GM21367 (cell line): ENCODE results near the gene SLN.

Experiments used
- ATAC-seq: cut with Tn5 transposase; IDR thresholded peaks from one replicate; pipeline ENCODE4 v1.9.1; 2021; ENCODE audit not compliant: unreplicated experiment

The SLN gene

GRCh38 chr11:107719557-107720302, 7.9 kb upstream of the SLN start:
- no peak for ATAC-seq

DNA sequence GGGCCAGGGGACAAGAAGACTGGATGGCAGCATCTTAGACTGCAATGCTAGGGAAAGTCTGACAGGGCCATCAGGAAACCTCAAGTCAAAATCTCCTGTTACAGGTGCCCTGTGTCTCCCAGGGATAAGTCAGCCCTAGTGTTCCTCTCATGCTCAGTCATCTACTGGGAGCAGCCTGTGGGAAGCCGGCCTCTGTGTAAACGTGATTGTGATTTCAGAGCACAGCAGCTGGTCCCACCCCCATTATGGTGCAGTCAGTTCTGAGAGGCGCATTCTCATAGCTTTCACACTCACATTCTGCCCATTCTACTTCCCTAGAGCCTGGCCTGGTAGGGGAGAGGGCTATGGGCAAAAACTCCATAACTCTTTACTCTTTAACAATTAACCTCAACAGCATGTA, 7.2 kb upstream of the SLN start:
- ATAC-seq: no peak

- ATAC-seq: no peak
Measured at GRCh38 chr11:107716884-107717532, 5.2 kb upstream of the SLN start.

DNA sequence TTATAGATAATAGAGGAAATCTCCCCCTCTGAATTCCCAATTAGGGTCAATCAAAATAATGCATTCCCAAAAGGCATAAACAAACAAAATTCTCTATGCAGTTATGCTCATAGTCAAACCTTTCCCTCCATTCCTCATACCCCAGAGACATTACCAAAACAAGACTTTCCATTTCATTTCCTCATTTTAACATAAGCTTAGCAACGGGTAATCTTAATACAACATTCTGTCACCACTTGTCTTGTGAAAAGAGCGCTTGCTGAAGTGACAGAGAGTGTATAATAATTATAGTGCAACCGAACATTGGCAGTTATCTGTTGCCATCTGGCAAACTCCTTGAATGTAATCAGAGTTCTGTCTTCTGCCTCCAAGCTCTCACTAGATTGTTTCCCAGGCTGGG, 1.2 kb upstream of the SLN start:
- no peak for ATAC-seq

- ATAC-seq: no peak
Measured at GRCh38 chr11:107710301-107710700, 1.6 kb downstream of the SLN start.

DNA sequence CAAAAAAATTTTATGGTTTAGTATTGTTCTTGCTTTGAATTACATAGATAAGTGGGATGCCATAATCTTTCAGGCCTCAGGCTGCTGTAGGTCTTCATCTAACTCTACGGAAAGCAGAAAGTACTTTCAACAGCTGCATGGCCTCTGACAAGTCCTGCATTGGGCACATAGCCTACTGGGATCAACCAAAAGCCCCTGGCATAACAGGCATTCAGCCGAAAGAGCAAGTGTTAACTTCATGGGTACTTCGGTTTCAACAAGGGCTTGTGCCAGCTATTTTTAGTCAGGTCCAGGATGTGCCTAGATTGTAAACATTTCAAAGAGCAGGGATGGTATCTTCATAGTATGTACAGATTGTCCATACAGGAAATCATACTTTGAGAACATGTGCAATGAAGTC, 3.1 kb downstream of the SLN start:
- ATAC-seq: no peak

DNA sequence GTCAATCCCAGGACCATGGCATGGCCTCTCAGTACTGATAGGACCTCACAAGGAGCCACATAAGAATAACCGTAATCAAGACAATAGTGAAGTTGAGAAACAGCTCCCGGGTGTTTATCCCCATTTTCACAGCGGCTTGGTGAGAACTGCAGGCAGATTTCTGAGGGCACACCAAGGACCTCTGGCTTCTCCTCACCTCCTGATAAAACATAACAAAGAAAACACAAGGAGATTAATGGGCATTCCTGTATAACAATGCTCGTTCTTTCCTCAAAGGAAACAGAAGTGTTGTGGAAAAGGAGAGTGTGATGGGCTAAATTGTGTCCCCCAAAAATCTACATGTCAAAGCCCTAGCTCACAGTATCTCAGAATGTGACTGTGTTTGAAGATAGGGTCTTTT, 4.0 kb downstream of the SLN start:
- no peak for ATAC-seq

DNA sequence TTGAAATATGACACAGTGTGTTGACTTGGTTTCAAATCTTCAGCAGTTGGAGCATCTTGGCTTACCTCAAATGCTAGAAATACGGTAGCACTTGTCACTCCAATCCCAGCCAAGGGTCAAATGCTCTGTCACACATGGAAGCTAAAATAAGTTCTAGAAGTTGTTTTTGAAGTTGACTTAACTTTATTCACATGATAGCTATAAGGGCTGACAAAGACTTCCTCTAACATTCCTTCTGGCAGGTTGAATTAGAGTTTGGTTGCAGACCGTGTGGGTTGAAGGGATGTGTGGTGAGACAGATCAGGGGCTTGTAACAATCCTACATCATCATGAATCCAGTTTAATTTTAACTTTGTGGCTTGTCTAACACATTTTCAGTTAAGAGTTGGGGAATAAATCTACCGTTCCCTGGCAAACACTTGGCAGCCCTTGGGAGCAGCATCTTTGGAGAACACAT, 4.6 kb downstream of the SLN start:
- ATAC-seq: no peak

- no peak for ATAC-seq
Measured at GRCh38 chr11:107706531-107706930, 5.3 kb downstream of the SLN start.

- ATAC-seq: no peak
Measured at GRCh38 chr11:107705027-107705426, 6.8 kb downstream of the SLN start.

DNA sequence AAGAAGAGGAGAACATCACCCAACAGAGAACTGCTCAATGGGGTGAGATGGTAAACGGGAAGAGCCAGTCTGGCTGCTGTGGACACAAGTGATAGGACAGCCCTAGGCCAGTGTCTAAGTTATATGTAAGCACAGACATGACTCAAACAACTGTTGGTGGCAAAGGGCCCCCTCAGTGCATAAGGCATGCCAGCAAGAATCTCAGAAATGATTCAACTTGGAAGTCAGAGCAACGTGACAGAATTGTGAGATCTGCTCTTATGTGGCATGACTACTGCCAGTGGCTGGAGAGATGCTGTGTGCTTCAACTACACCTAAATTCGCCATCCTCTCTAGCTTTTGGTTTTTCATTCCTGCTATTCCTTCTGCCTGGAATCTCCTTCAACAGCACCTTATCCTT, 7.4 kb downstream of the SLN start:
- ATAC-seq: no peak

DNA sequence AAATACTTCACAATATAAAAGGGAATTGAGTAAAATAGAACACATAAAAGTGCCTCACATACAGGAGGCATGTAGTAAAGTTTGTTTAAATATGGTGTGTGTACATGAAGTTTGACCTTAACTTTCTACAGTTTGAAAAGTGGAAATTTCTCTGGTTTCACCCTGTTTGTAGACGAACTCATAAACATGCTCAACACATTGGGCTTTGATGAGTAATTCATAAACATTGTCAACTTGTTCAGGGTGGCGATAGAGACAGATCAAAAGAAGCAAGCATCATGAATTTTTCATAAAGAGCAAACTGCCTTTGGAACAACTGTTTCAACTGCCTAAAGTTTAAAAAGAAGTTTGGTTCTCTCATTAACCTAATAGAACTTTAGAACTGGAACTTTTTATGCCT, 9.1 kb downstream of the SLN start:
- ATAC-seq: no peak

GRCh38 chr11:107702109-107702660, 9.7 kb downstream of the SLN start:
- no peak for ATAC-seq

DNA sequence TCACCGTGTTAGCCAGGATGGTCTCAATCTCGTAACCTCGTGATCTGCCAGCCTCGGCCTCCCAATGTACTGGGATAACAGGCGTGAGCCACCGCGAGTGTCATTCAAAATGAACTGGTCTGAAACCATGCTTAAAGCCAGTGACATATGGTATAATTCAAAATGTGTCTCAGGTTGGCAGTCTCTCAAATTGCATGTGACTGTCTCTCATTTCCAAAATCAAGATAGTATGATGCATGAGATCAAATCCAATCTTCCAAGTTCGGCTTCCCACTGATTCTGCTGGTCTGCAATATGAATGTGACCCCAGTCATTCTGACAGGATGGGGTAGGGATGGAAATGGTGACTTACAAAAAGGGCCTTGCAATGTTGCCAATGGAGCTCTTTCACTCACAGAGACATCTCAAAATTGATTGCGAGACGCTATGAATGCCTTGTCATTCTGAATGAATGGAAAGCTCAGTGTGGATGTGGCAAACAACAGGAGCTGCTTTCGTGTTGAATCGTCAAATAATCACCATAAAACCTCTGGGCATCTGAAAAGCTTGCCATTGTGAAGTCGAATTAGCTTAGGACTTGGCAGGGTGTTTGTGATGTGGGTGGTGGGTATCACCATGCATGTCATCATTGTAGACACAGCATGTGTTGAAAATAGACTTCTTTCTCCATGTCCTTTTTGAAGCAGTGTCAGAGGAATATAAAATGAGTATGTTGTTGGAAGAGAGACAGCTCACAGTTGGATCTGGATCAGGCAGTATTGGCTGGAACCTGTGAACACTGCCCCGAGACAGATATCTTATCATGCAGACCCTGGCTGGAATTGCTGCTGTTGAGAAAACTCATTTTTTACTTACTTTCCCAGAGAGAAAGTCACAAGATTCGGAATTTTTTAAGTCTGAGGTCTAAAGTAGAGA, 12.2 kb downstream of the SLN start:
- ATAC-seq: no peak

DNA sequence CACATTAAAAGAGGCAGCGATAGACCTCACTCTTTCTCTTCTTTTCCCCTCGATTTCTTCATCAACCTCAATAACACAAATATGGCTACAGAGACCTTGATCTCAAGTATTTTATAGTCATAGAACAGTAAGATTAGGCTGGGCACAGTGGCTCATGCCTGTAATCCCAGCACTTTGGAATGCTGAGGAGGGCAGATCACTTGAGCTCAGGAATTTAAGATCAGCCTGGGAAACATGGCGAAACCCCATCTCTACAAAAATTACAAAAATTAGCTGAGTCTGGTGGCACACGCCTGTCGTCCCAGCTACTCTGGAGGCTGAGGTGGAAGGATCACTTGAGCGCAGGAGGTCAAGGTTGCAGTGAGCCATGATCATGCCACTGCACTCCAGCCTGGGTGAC, 14.6 kb downstream of the SLN start:
- no peak for ATAC-seq

GRCh38 chr11:107696140-107696539, 15.7 kb downstream of the SLN start:
- no peak for ATAC-seq

DNA sequence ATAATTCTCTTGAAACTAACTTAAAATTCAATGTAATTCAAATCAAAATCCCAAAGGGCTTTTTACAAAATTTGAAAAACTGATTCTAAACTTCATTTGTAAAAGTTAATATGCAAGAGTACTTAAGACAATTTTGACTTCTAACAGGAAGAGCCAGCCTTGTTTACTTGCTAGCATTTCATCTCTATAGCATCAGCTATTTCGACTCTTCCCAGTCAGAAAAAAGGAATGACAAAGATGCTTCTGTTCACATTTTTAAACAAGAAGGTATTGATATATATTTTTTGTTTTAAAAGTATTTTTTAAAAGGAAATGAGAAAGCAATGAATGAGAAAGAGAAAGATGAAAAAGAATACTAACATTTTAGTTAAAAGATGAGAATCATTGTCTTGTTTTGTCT, 16.4 kb downstream of the SLN start:
- no peak for ATAC-seq

DNA sequence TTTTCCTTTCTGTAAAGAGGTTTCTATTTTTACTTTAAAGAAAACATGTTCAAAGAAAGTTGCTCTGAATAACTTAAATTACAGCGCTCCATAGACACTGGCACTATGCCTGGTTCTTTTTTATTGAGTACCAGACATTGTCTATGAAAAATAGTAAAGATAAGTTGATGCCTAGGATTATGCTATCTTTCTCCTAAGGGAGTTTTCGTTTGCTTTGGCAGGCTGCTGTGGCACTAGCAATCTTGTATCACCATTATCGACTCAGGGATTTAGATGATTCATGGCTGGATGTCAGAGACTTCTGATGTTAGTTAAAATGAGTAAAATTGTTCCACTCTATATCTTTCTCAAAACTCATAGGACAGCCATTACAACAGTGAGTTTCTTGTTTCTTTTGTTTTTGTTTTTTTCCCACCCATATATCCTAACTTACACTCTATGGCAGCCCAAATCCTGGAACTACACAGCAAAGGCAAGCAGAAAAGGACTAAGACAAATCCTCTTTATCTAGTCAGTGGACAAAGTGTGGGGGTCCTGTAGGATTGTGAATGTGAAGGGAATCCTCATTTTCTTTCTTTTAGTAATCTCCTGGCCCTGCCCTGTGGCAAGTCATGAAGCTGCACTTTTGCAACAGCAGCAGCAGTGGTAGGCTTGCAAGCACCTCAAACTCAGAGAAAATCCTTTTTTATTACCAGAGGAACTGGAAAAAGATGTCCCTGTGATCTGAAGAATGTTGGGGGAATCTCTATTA, 20.7 kb downstream of the SLN start:
- ATAC-seq: no peak

DNA sequence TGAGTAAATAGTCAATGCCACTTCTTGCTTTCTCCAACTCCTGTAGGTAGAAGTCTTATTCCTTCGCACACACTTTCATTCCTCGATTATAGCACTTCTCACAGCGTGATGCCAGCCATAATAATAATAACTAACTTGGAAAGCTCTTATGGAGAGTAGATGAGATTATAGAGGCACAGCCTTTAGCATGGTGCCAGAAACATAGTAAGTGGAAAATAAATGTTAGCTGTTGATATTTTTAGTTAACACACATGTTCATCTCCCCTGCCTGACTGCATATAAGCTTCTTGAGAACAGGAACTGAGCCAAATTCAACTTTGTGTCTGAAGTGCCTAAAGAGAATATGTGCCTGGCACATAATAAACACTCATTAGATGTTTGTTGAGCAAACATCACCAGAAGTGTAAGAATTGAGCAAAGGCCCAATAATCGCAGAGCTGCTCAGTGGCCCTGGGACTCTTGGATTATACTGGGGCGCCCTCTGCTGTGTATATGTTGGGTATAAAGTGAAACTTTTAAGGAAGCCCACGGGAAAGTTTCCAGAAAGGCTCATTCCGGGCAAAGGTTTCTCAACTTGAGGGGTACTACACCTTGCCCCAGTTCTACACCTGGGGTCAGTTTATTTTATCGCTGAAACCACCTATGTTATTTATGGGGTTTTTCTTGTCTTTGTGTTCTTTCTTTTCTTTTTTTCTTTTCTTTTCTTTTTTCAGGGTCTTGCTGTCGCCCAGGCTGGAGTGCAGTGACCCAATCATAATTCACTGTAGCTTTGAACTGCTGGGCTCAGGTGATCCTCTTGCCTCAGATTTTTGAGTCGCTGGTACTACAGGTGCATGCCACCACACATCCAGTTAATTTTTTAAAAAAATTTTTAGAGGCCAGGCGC, 22.3 kb downstream of the SLN start:
- peak; percentile 81 for ATAC-seq
